SU-DHL-6 (cell line): ENCODE data around the gene MTRFR.

Experiments
- EZH2phosphoT487 ChIP-seq: fragments of 200-600 bp; sonication (generic), shearing (Covaris generic); conservative IDR thresholded peaks from 2 replicates; pipeline ENCODE4 v1.6.1; 2018; ENCODE audit warnings: mild to moderate bottlenecking, antibody characterized with exemption, low read length, moderate library complexity, mixed read lengths
- TF ChIP-seq, protein P1 (sequence below): fragments of 200-600 bp; sonication (generic); IDR thresholded peaks from one replicate; pipeline ENCODE4 v1.5.1; 2017; ENCODE audit warnings: antibody characterized with exemption, mild to moderate bottlenecking, low read length, moderate library complexity; ENCODE audit not compliant: insufficient read depth, poor library complexity, severe bottlenecking

- TF ChIP-seq, protein P1, sequence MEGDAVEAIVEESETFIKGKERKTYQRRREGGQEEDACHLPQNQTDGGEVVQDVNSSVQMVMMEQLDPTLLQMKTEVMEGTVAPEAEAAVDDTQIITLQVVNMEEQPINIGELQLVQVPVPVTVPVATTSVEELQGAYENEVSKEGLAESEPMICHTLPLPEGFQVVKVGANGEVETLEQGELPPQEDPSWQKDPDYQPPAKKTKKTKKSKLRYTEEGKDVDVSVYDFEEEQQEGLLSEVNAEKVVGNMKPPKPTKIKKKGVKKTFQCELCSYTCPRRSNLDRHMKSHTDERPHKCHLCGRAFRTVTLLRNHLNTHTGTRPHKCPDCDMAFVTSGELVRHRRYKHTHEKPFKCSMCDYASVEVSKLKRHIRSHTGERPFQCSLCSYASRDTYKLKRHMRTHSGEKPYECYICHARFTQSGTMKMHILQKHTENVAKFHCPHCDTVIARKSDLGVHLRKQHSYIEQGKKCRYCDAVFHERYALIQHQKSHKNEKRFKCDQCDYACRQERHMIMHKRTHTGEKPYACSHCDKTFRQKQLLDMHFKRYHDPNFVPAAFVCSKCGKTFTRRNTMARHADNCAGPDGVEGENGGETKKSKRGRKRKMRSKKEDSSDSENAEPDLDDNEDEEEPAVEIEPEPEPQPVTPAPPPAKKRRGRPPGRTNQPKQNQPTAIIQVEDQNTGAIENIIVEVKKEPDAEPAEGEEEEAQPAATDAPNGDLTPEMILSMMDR: no peak
- TF ChIP-seq EZH2phosphoT487: no peak
Measured at GRCh38 chr12:123232472-123232806, 797 bp upstream of the MTRFR start.
